Liver (tissue), 3 donors: Measurements from ENCODE around the gene EMID1.

ENCODE experiments used
- EGR1 ChIP-seq, 2 donors: IDR thresholded peaks; 2 replicates each; pipeline ENCODE4 v1.6.1; 2016 to 2018; ENCODE audit warnings: antibody characterized with exemption in 2 of 2, low read depth in 2 of 2
- GABPA ChIP-seq, 2 donors: IDR thresholded peaks in 1 of 2; conservative IDR thresholded peaks in 1 of 2; 2 replicates each; pipeline ENCODE4 v1.6.1; 2016; ENCODE audit warnings: antibody characterized with exemption in 2 of 2, mild to moderate bottlenecking in 1 of 2, moderate library complexity in 1 of 2
- JUND ChIP-seq, 2 donors: IDR thresholded peaks; 2 replicates each; pipeline ENCODE4 v1.6.1; 2016; ENCODE audit warnings: antibody characterized with exemption in 2 of 2
- RAD21 ChIP-seq, 2 donors: IDR thresholded peaks; 2 replicates each; pipeline ENCODE4 v1.6.1; 2016; ENCODE audit warnings: antibody characterized with exemption in 2 of 2, mild to moderate bottlenecking in 2 of 2
- RXRA ChIP-seq, 2 donors: IDR thresholded peaks; 2 replicates each; pipeline ENCODE4 v1.6.1; 2017 to 2018; ENCODE audit warnings: antibody characterized with exemption in 2 of 2, mild to moderate bottlenecking in 1 of 2
- SP1 ChIP-seq: IDR thresholded peaks from 2 replicates; pipeline ENCODE4 v1.6.1; 2018; ENCODE audit warnings: antibody characterized with exemption, mild to moderate bottlenecking
- TAF1 ChIP-seq: conservative IDR thresholded peaks from 2 replicates; pipeline ENCODE4 v1.6.1; 2016; ENCODE audit warnings: antibody characterized with exemption, mild to moderate bottlenecking
- YY1 ChIP-seq: IDR thresholded peaks from 2 replicates; pipeline ENCODE4 v1.6.1; 2016; ENCODE audit warnings: antibody characterized with exemption, mild to moderate bottlenecking
- TF ChIP-seq, protein P1 (sequence below): fragments of 150-350 bp; IDR thresholded peaks from 2 replicates; pipeline ENCODE4 v1.5.1; 2017; ENCODE audit warnings: improper control_type of control experiment, low read depth, low read length; ENCODE audit not compliant: missing input control
- TF ChIP-seq, protein P2 (sequence below): IDR thresholded peaks from 2 replicates; pipeline ENCODE4 v1.6.1; 2016; ENCODE audit warnings: antibody characterized with exemption
- TF ChIP-seq, protein P3 (sequence below): IDR thresholded peaks from 2 replicates; pipeline ENCODE4 v1.6.1; 2016; ENCODE audit warnings: antibody characterized with exemption
- TF ChIP-seq, protein P4 (sequence below): IDR thresholded peaks from 2 replicates; pipeline ENCODE4 v1.6.1; 2016; ENCODE audit warnings: antibody characterized with exemption, mild to moderate bottlenecking
- TF ChIP-seq, protein P5 (sequence below): IDR thresholded peaks from 2 replicates; pipeline ENCODE4 v1.6.1; 2016; ENCODE audit warnings: antibody characterized with exemption
- donor health status: healthy.
- donor health status: healthy.

DNA sequence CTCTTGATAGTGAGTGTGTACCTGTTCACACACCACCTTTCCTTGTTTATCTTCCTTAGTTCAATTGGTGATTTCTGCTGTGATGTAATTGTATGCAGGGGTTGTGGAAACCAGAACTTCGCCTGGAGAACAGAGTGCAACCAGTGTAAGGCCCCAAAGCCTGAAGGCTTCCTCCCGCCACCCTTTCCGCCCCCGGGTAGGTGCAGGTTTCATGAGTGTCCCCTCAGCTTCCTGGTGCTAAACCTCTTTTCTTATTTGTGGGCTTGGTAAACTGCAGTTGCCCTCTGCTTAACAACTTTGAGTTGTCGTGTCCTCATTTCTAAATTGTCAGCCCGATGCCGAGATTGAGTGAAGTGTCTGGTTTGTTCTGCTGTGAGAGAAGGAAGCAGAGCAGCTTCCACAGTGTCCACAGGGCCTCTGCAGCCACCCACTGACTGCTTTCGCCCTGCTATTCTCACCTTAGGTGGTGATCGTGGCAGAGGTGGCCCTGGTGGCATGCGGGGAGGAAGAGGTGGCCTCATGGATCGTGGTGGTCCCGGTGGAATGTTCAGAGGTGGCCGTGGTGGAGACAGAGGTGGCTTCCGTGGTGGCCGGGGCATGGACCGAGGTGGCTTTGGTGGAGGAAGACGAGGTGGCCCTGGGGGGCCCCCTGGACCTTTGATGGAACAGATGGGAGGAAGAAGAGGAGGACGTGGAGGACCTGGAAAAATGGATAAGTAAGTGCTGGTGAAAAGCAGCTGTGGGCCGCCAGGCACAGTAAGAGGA is 93.6 kb downstream of the EMID1 start:
- TF ChIP-seq, protein P1, sequence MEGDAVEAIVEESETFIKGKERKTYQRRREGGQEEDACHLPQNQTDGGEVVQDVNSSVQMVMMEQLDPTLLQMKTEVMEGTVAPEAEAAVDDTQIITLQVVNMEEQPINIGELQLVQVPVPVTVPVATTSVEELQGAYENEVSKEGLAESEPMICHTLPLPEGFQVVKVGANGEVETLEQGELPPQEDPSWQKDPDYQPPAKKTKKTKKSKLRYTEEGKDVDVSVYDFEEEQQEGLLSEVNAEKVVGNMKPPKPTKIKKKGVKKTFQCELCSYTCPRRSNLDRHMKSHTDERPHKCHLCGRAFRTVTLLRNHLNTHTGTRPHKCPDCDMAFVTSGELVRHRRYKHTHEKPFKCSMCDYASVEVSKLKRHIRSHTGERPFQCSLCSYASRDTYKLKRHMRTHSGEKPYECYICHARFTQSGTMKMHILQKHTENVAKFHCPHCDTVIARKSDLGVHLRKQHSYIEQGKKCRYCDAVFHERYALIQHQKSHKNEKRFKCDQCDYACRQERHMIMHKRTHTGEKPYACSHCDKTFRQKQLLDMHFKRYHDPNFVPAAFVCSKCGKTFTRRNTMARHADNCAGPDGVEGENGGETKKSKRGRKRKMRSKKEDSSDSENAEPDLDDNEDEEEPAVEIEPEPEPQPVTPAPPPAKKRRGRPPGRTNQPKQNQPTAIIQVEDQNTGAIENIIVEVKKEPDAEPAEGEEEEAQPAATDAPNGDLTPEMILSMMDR, result no peak
- no peak for TF ChIP-seq SP1
- no peak for TF ChIP-seq YY1
- TF ChIP-seq, protein P2, sequence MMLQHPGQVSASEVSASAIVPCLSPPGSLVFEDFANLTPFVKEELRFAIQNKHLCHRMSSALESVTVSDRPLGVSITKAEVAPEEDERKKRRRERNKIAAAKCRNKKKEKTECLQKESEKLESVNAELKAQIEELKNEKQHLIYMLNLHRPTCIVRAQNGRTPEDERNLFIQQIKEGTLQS, result no peak
- TF ChIP-seq, protein P3, sequence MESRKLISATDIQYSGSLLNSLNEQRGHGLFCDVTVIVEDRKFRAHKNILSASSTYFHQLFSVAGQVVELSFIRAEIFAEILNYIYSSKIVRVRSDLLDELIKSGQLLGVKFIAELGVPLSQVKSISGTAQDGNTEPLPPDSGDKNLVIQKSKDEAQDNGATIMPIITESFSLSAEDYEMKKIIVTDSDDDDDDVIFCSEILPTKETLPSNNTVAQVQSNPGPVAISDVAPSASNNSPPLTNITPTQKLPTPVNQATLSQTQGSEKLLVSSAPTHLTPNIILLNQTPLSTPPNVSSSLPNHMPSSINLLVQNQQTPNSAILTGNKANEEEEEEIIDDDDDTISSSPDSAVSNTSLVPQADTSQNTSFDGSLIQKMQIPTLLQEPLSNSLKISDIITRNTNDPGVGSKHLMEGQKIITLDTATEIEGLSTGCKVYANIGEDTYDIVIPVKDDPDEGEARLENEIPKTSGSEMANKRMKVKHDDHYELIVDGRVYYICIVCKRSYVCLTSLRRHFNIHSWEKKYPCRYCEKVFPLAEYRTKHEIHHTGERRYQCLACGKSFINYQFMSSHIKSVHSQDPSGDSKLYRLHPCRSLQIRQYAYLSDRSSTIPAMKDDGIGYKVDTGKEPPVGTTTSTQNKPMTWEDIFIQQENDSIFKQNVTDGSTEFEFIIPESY, result no peak
- no peak for TF ChIP-seq GABPA (IDR thresholded peaks at IDR 0.05 in 1 of 2, conservative IDR thresholded peaks at IDR 0.05 in 1 of 2)
- no peak for TF ChIP-seq RAD21 (IDR thresholded peaks at IDR 0.05)
- TF ChIP-seq RXRA (IDR thresholded peaks at IDR 0.05), result no peak
- no peak for TF ChIP-seq TAF1
- no peak for TF ChIP-seq EGR1 (IDR thresholded peaks at IDR 0.05; ENCODE audit: low read depth in 2 of 2)
- no peak for TF ChIP-seq JUND (IDR thresholded peaks at IDR 0.05)
- TF ChIP-seq, protein P4, sequence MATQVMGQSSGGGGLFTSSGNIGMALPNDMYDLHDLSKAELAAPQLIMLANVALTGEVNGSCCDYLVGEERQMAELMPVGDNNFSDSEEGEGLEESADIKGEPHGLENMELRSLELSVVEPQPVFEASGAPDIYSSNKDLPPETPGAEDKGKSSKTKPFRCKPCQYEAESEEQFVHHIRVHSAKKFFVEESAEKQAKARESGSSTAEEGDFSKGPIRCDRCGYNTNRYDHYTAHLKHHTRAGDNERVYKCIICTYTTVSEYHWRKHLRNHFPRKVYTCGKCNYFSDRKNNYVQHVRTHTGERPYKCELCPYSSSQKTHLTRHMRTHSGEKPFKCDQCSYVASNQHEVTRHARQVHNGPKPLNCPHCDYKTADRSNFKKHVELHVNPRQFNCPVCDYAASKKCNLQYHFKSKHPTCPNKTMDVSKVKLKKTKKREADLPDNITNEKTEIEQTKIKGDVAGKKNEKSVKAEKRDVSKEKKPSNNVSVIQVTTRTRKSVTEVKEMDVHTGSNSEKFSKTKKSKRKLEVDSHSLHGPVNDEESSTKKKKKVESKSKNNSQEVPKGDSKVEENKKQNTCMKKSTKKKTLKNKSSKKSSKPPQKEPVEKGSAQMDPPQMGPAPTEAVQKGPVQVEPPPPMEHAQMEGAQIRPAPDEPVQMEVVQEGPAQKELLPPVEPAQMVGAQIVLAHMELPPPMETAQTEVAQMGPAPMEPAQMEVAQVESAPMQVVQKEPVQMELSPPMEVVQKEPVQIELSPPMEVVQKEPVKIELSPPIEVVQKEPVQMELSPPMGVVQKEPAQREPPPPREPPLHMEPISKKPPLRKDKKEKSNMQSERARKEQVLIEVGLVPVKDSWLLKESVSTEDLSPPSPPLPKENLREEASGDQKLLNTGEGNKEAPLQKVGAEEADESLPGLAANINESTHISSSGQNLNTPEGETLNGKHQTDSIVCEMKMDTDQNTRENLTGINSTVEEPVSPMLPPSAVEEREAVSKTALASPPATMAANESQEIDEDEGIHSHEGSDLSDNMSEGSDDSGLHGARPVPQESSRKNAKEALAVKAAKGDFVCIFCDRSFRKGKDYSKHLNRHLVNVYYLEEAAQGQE, result no peak
- TF ChIP-seq, protein P5, sequence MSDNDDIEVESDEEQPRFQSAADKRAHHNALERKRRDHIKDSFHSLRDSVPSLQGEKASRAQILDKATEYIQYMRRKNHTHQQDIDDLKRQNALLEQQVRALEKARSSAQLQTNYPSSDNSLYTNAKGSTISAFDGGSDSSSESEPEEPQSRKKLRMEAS, result no peak
